K562 (cell line): ENCODE measurements around the gene TMEM121B. TPM values are rescaled to one million over a fixed set of nuclear protein-coding genes. Genes with fewer than 3 reads are reported as not detected.

Source experiments
- ATAC-seq: fragments of 200-7000 bp; cut with Tn5 transposase; 3 replicates; pipeline ENCODE4 v1.9.1; 2020; ENCODE audit warnings: moderate library complexity
- BruUV-seq: library from RNA; stranded (reverse); fragments of 400-500 nt; replicated peaks from 2 replicates; lab custom pipeline; 2021; lab: Mats Ljungman, UMichigan
- CTCF ChIA-PET: fragments of 300-600 bp; formaldehyde crosslinking; extraction: SDS; loops from one replicate; lab custom pipeline; 2021; ENCODE audit warnings: low intra/inter-chr PET ratio; lab: Yijun Ruan, JAX
- POLR2A ChIA-PET: fragments of 300-600, 350-650 bp; sonication (Branson Sonifier 250); formaldehyde crosslinking; extraction: SDS; loops from one replicate; lab custom pipeline; 2021; ENCODE audit warnings: antibody characterized with exemption, inconsistent platforms; lab: Yijun Ruan, JAX
- DNase-seq, 4 experiments: peaks; one replicate each; pipeline versions ENCODE4 v3.0.0 to v3.0.0-alpha.2; 2011 to 2018; ENCODE audit warnings: low spot score in 3 of 4, mixed read lengths in 3 of 4; ENCODE audit errors: extremely low read depth in 1 of 4
- FAIRE-seq: peaks from 2 replicates; lab custom pipeline; 2011; peaks lifted over from hg19 to GRCh38; lab: Jason Lieb, UNC
- H2AFZ ChIP-seq: 2 replicates; pipeline ENCODE4 v1.6.0; 2011; ENCODE audit warnings: low read depth, low read length, control low read depth, inconsistent platforms
- H3K27ac ChIP-seq: fragments of 200-600 bp; 3 replicates; pipeline ENCODE4 v1.8.0; 2011; ENCODE audit warnings: low read depth, mild to moderate bottlenecking, control low read depth, inconsistent platforms, low read length, moderate library complexity, mixed read lengths; ENCODE audit errors: extremely low read depth
- H3K27me3 ChIP-seq, 2 experiments: fragments of 300-600 bp in 1 of 2; 2 replicates in 1 of 2; 3 replicates in 1 of 2; pipeline versions ENCODE4 v1.6.0 to v1.8.0; 2011; ENCODE audit warnings: inconsistent platforms in 2 of 2, low read length in 2 of 2, mild to moderate bottlenecking in 1 of 2, mixed read lengths in 1 of 2, moderate library complexity in 1 of 2; ENCODE audit not compliant: control insufficient read depth in 2 of 2, insufficient read depth in 2 of 2
- H3K36me3 ChIP-seq: fragments of 300-600 bp; 3 replicates; pipeline ENCODE4 v1.8.0; 2011; ENCODE audit warnings: mild to moderate bottlenecking, low read length, inconsistent platforms; ENCODE audit not compliant: control insufficient read depth, insufficient read depth
- H3K4me1 ChIP-seq, 2 experiments: fragments of 200-600 bp in 1 of 2; replicated peaks in 1 of 2; 2 replicates in 1 of 2; 3 replicates in 1 of 2; pipeline versions ENCODE4 v1.5.1 to v1.8.0; 2011; ENCODE audit warnings: inconsistent platforms in 2 of 2, low read length in 2 of 2, mild to moderate bottlenecking in 1 of 2, mixed read lengths in 1 of 2, moderate library complexity in 1 of 2; ENCODE audit not compliant: control insufficient read depth in 2 of 2, insufficient read depth in 2 of 2
- H3K4me2 ChIP-seq: 2 replicates; pipeline ENCODE4 v1.6.1; 2011; ENCODE audit warnings: low read length, control low read depth, inconsistent platforms, mixed read lengths; ENCODE audit not compliant: insufficient read depth
- H3K4me3 ChIP-seq: fragments of 200-600 bp; sonication (generic), shearing (Covaris generic); 2 replicates; pipeline ENCODE4 v1.5.1; 2016; ENCODE audit warnings: control low read depth, inconsistent platforms
- H3K79me2 ChIP-seq: fragments of 200-600 bp; 3 replicates; pipeline ENCODE4 v1.8.0; 2011; ENCODE audit warnings: low read length, inconsistent platforms; ENCODE audit not compliant: control insufficient read depth, insufficient read depth
- H3K9ac ChIP-seq, 2 experiments: 2 replicates each; pipeline versions ENCODE4 v1.6.0 to v1.6.1; 2011; ENCODE audit warnings: low read depth in 2 of 2, low read length in 2 of 2, control low read depth in 1 of 2, inconsistent platforms in 1 of 2, mild to moderate bottlenecking in 1 of 2, mixed read lengths in 1 of 2; ENCODE audit not compliant: insufficient read depth in 1 of 2
- H3K9me1 ChIP-seq: one replicate; pipeline ENCODE4 v1.6.0; 2011; ENCODE audit warnings: inconsistent platforms, mild to moderate bottlenecking, low read length, moderate library complexity; ENCODE audit not compliant: control insufficient read depth, insufficient read depth
- H3K9me3 ChIP-seq: replicated peaks from 2 replicates; pipeline ENCODE4 v1.5.1; 2011; ENCODE audit warnings: low read depth, low read length, inconsistent platforms; ENCODE audit not compliant: control insufficient read depth, insufficient read depth
- H4K20me1 ChIP-seq: replicated peaks from 2 replicates; pipeline ENCODE4 v1.6.1; 2011; ENCODE audit warnings: low read length, inconsistent platforms, mixed read lengths; ENCODE audit not compliant: control insufficient read depth, insufficient read depth
- AFF1 ChIP-seq, 2 experiments: fragments of 450-650 bp; IDR thresholded peaks; 2 replicates each; pipeline ENCODE4 v1.6.1; 2018; ENCODE audit warnings: mild to moderate bottlenecking in 2 of 2, low read depth in 1 of 2; ENCODE audit not compliant: partially characterized antibody in 2 of 2
- ETV5 ChIP-seq: sonication (generic); formaldehyde crosslinking; IDR thresholded peaks from 2 replicates; pipeline ENCODE4 v1.4.0; 2020; ENCODE audit warnings: low read depth, mild to moderate bottlenecking, missing genetic modification reagents
- NR2F6 ChIP-seq: fragments of 450-650 bp; formaldehyde crosslinking; IDR thresholded peaks from 2 replicates; pipeline ENCODE4 v1.4.0; 2020; ENCODE audit warnings: mild to moderate bottlenecking
- ZNF24 ChIP-seq: fragments of 450-650 bp; IDR thresholded peaks from 2 replicates; pipeline ENCODE4 v1.6.1; 2016
- ZNF436 ChIP-seq: fragments of 250-450, 450-650 bp; sonication (Bioruptor Pico); formaldehyde crosslinking; IDR thresholded peaks from 2 replicates; pipeline ENCODE4 v1.7.0; 2020; ENCODE audit warnings: mild to moderate bottlenecking
- ZNF639 ChIP-seq, 2 experiments: fragments of 200-800 bp in 1 of 2; sonication (Bioruptor generic) in 1 of 2; sonication (generic) in 1 of 2; formaldehyde crosslinking in 1 of 2; IDR thresholded peaks in 1 of 2; conservative IDR thresholded peaks in 1 of 2; 2 replicates each; pipeline versions ENCODE4 v1.5.0 to v1.6.1; 2016 to 2020; ENCODE audit warnings: missing compliant biosample characterization in 1 of 2, missing genetic modification characterization in 1 of 2, missing genetic modification reagents in 1 of 2
- ZNF655 ChIP-seq: fragments of 250-450 bp; sonication (Bioruptor Pico); IDR thresholded peaks from 2 replicates; pipeline ENCODE4 v1.5.0; 2021
- WGBS: fragments of 100-300 bp; shearing (Covaris generic); methylation state at CpG from one replicate; pipeline ENCODE4 v1.1.6; 2016; ENCODE audit warnings: low coverage, mixed read lengths; ENCODE audit not compliant: insufficient coverage; ENCODE audit errors: missing lambda C conversion rate; 5-methylcytosine and 5-hydroxymethylcytosine counted together
- in situ Hi-C: fragments of 300-500 bp; cut with MboI; formaldehyde crosslinking; loops from 4 replicates; pipeline ENCODE4 v1.15.0; 2018; ENCODE audit warnings: inconsistent platforms, mixed read lengths
- intact Hi-C: fragments of 100-400 bp; cut with micrococcal nuclease; formaldehyde crosslinking; loops from 2 replicates; pipeline ENCODE4 v1.14.2; 2022
- polyA plus RNA-seq, 8 experiments: library from polyadenylated mRNA; depleted of rRNA in 4 of 8; stranded (reverse) in 5 of 8; unstranded in 3 of 8; fragments of >200 nt; fragmentation: Nextera tagmentation in 2 of 8; fragmentation: Illumina TruSeq in 1 of 8; extraction: Ambion mirVana in 2 of 8; extraction: Trizol in 1 of 8; gene quantifications; 2 replicates each; pipeline versions ENCODE4 v1.2.1 to v1.2.3, GENCODE V29; 2011 to 2014; ENCODE audit warnings: inconsistent platforms in 1 of 8, missing spikeins in 1 of 8
- total RNA-seq, 7 experiments: library from RNA; depleted of rRNA in 6 of 7; stranded (reverse); fragments of >200 nt in 6 of 7; fragmentation: Illumina TruSeq in 2 of 7; extraction: Trizol in 2 of 7; gene quantifications; 2 replicates each; pipeline versions ENCODE4 v1.2.1 to v1.2.3, GENCODE V29; 2011 to 2021; ENCODE audit warnings: low replicate concordance in 1 of 7

Gene TMEM121B
- total and polyA plus RNA-seq, 9 of the 15 experiments (the other 6 are each of a cell fraction or from before 2014, with no cell fraction given): 0.03 to 0.07 (median 0.03) TPM; not detected in 6

GRCh38 chr22:17137170-17137569, 16.0 kb upstream of the TMEM121B start:
- Histone ChIP-seq H3K4me1 (no peaks in the 10 kb centered on the region), H3K27ac (no peak overlapping the region), H2AFZ (no peak overlapping the region), H3K36me3 (peaks cover 23% of the 10 kb centered on the region; the same call in 1 of the 3 replicates), H3K79me2 (no peaks in the 10 kb centered on the region), H3K27me3 (peaks cover 0 to 6% of the 10 kb centered on the region in 2 experiments; a peak in 1 of 5 replicates), H4K20me1 (peaks cover 5% of the 10 kb centered on the region; the same call in 1 of the 2 replicates), H3K9ac (no peak overlapping the region), H3K9me1 (no peaks in the 10 kb centered on the region), H3K4me3 (no peak overlapping the region), H3K9me3 (no peaks in the 10 kb centered on the region), H3K4me2 (no peak overlapping the region)
- POLR2A ChIA-PET: no interaction called here
- DNase-seq: no peak
- CTCF ChIA-PET: no interaction called here
- WGBS: 64% methylated on average over 4 of the region's 4 CpGs
- intact Hi-C loops: no loop called here
- TF ChIP-seq ZNF655 (CRISPR knock-in tag) (no peak), ZNF639 (CRISPR knock-in tag; conservative IDR thresholded peaks at IDR 0.05 in 1 of 2, IDR thresholded peaks at IDR 0.05 in 1 of 2) (no peak), ZNF436 (no peak), ZNF24 (0 out of 2 replicates have a peak, but pooled peaks have one; percentile 30), AFF1 (IDR thresholded peaks at IDR 0.05; ENCODE audit: low read depth in 1 of 2, partially characterized antibody in 2 of 2) (no peak), ETV5 (CRISPR knock-in tag) (no peak), NR2F6 (no peak)
- no peak for ATAC-seq
- in situ Hi-C loops: no loop called here
- no peak for FAIRE-seq
- no TSS peak for BruUV-seq
